DOHH2 (cell line): ENCODE results near the gene RUSF1.

Source experiments
- H3F3A ChIP-seq: fragments of 200-600 bp; sonication (generic), shearing (Covaris generic); 2 replicates; pipeline ENCODE4 v1.6.0; 2016; ENCODE audit warnings: antibody characterized with exemption, mild to moderate bottlenecking; ENCODE audit not compliant: control insufficient read depth, insufficient read depth
- H3K27ac ChIP-seq: fragments of 200-600 bp; sonication (generic); 2 replicates; pipeline ENCODE4 v1.5.1; 2014; ENCODE audit warnings: low read depth, mild to moderate bottlenecking, low read length, moderate library complexity
- H3K27me3 ChIP-seq: fragments of 200-600 bp; sonication (generic); 2 replicates; pipeline ENCODE4 v1.6.1; 2014; ENCODE audit warnings: mild to moderate bottlenecking, low read length, mixed read lengths; ENCODE audit not compliant: control insufficient read depth
- H3K36me3 ChIP-seq: fragments of 200-600 bp; sonication (generic); 2 replicates; pipeline ENCODE4 v1.6.1; 2014; ENCODE audit warnings: mild to moderate bottlenecking, low read length, moderate library complexity, mixed read lengths; ENCODE audit not compliant: control insufficient read depth
- H3K4me1 ChIP-seq: fragments of 200-600 bp; sonication (generic); 2 replicates; pipeline ENCODE4 v1.6.1; 2014; ENCODE audit warnings: mild to moderate bottlenecking, low read length, mixed read lengths; ENCODE audit not compliant: control insufficient read depth
- H3K4me2 ChIP-seq: fragments of 200-600 bp; sonication (generic); 2 replicates; pipeline ENCODE4 v1.6.0; 2014; ENCODE audit warnings: mild to moderate bottlenecking, low read length, moderate library complexity
- H3K4me3 ChIP-seq: fragments of 200-600 bp; sonication (generic); 2 replicates; pipeline ENCODE4 v1.5.1; 2014; ENCODE audit warnings: mild to moderate bottlenecking, low read length, mixed read lengths
- H3K79me2 ChIP-seq: fragments of 200-600 bp; sonication (generic); 2 replicates; pipeline ENCODE4 v1.6.1; 2014; ENCODE audit warnings: mild to moderate bottlenecking, low read length, mixed read lengths; ENCODE audit not compliant: control insufficient read depth
- H3K9me2 ChIP-seq: fragments of 200-600 bp; sonication (generic); replicated peaks from 2 replicates; pipeline ENCODE4 v1.6.1; 2014; ENCODE audit warnings: mild to moderate bottlenecking, low read length, mixed read lengths; ENCODE audit not compliant: control insufficient read depth
- H3K9me3 ChIP-seq: fragments of 200-600 bp; sonication (generic); 2 replicates; pipeline ENCODE4 v1.6.1; 2014; ENCODE audit warnings: antibody characterized with exemption, low read length, mixed read lengths; ENCODE audit not compliant: control insufficient read depth, insufficient read depth
- H4K20me1 ChIP-seq: fragments of 200-600 bp; sonication (generic); 2 replicates; pipeline ENCODE4 v1.6.0; 2014; ENCODE audit warnings: low read depth, mild to moderate bottlenecking, antibody characterized with exemption, low read length, moderate library complexity; ENCODE audit not compliant: control insufficient read depth, insufficient read depth
- EZH2phosphoT487 ChIP-seq: fragments of 200-600 bp; sonication (generic); IDR thresholded peaks from 2 replicates; pipeline ENCODE4 v1.6.1; 2017; ENCODE audit warnings: borderline replicate concordance, mild to moderate bottlenecking, antibody characterized with exemption, low read length, moderate library complexity, mixed read lengths
- TF ChIP-seq, protein P1 (sequence below): fragments of 200-600 bp; sonication (generic); IDR thresholded peaks from one replicate; pipeline ENCODE4 v1.5.1; 2014; ENCODE audit warnings: antibody characterized with exemption, mild to moderate bottlenecking, low read depth, low read length; ENCODE audit not compliant: poor library complexity, severe bottlenecking

Gene RUSF1

DNA sequence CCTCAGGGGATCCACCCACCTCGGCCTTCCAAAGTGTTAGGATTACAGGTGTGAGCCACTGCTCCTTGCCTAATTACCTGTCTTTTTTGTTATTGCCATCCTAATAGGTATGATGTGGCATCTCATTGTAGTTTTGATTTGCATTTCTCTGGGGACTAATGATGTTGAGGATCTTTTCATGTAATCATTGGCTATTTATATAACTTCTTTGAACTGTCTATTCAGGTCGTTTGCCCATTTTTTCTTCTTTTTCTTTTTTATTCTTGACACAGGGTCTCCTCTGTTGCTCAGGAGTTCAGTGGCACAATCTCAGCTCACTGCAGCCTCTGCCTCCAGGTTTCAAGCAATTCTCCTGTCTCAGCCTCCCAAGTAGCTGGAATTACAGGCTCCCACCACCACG, 37.6 kb downstream of the RUSF1 start:
- TF ChIP-seq, protein P1, sequence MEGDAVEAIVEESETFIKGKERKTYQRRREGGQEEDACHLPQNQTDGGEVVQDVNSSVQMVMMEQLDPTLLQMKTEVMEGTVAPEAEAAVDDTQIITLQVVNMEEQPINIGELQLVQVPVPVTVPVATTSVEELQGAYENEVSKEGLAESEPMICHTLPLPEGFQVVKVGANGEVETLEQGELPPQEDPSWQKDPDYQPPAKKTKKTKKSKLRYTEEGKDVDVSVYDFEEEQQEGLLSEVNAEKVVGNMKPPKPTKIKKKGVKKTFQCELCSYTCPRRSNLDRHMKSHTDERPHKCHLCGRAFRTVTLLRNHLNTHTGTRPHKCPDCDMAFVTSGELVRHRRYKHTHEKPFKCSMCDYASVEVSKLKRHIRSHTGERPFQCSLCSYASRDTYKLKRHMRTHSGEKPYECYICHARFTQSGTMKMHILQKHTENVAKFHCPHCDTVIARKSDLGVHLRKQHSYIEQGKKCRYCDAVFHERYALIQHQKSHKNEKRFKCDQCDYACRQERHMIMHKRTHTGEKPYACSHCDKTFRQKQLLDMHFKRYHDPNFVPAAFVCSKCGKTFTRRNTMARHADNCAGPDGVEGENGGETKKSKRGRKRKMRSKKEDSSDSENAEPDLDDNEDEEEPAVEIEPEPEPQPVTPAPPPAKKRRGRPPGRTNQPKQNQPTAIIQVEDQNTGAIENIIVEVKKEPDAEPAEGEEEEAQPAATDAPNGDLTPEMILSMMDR, result no peak
- no peak for TF ChIP-seq EZH2phosphoT487
- Histone ChIP-seq H3K4me1 (peaks cover 10% of the 10 kb centered on the region), H3K27me3 (no peaks in the 10 kb centered on the region), H3K4me2 (no peak overlapping the region), H3K36me3 (no peaks in the 10 kb centered on the region), H3K9me2 (no peaks in the 10 kb centered on the region), H3K4me3 (no peak overlapping the region), H3K9me3 (no peaks in the 10 kb centered on the region), H4K20me1 (no peaks in the 10 kb centered on the region), H3K27ac (no peak overlapping the region), H3K79me2 (no peaks in the 10 kb centered on the region), H3F3A (no peaks in the 10 kb centered on the region)

- H3K9me3 ChIP-seq, result no peaks in the 10 kb centered on the region
- no peaks in the 10 kb centered on the region for H3F3A ChIP-seq
- no peaks in the 10 kb centered on the region for H3K36me3 ChIP-seq
- H4K20me1 ChIP-seq, result no peaks in the 10 kb centered on the region
- peaks cover 10% of the 10 kb centered on the region for H3K4me1 ChIP-seq
- no peaks in the 10 kb centered on the region for H3K9me2 ChIP-seq
- H3K4me3 ChIP-seq, result no peak overlapping the region
- no peak for TF ChIP-seq EZH2phosphoT487
- TF ChIP-seq, protein P1, result no peak
- no peaks in the 10 kb centered on the region for H3K79me2 ChIP-seq
- no peak overlapping the region for H3K27ac ChIP-seq
- H3K27me3 ChIP-seq, result no peaks in the 10 kb centered on the region
- H3K4me2 ChIP-seq, result no peak overlapping the region
Measured at GRCh38 chr16:31467858-31468257, 40.3 kb downstream of the RUSF1 start.

DNA sequence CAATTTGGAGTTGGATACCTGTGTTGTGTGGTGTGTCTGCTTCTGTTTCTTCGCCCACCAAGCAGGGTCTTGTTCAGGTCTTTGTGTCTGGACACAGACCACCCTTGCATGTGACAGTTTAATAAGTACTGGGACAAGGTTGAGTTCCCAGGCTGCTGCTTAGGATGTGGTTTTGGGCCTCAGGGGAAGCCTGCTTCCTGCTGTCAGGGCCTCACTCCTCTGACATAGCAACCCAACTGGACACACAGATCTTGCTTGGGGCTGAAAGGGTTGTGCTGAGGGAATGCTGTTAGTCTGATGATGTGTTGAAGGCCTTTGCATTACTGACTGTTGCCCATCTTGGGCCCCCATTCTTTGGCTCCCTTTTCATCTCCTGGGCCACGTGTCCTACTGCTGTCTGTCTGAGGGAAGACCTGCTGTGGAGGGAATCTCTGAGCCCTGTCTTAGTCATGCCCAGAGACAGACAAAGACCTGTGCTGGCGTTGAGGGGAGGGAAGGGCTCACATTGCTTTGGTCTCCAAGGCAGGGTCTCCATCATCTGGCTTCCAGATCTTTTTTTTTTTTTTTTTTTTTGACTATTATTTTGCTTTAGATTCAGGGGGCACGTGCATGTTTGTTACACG, 40.9 kb downstream of the RUSF1 start:
- Histone ChIP-seq H3K4me2 (peak overlapping the region; percentile 37), H3K27ac (no peak overlapping the region)

More for the DNA sequence above, 40.9 kb downstream of the RUSF1 start:
- H3K27me3 ChIP-seq, result no peaks in the 10 kb centered on the region
- TF ChIP-seq, protein P1, result no peak
- TF ChIP-seq EZH2phosphoT487, result no peak
- H3K4me3 ChIP-seq, result no peak overlapping the region
- no peaks in the 10 kb centered on the region for H3K36me3 ChIP-seq
- H3K4me1 ChIP-seq, result peaks cover 10% of the 10 kb centered on the region
- no peaks in the 10 kb centered on the region for H4K20me1 ChIP-seq
- H3K9me3 ChIP-seq, result no peaks in the 10 kb centered on the region
- no peaks in the 10 kb centered on the region for H3K79me2 ChIP-seq
- H3K9me2 ChIP-seq, result no peaks in the 10 kb centered on the region
- no peaks in the 10 kb centered on the region for H3F3A ChIP-seq
